Cerebellar cortex (tissue), 1 donor: ENCODE measurements around the gene APOA4.
"Not testable (repeated sequence)": the region's sequence is repeated elsewhere in the genome, so short reads cannot be mapped to it uniquely, and the experiment has no call there.

ENCODE experiments used
- DNase-seq: peaks from one replicate; pipeline ENCODE4 v3.0.0-alpha.2; 2015; ENCODE audit warnings: low spot score

Gene APOA4

GRCh38 chr11:116829525-116830183 is 6.5 kb upstream of the APOA4 start, which contains the start of gene APOC3:
Gene APOC3 (plus strand): TSS chr11:116829907. CDS start chr11:116830583, 676 bp downstream.
- no peak for DNase-seq

GRCh38 chr11:116828632-116829524 is 5.8 kb upstream of the APOA4 start:
- DNase-seq, result no peak

DNA sequence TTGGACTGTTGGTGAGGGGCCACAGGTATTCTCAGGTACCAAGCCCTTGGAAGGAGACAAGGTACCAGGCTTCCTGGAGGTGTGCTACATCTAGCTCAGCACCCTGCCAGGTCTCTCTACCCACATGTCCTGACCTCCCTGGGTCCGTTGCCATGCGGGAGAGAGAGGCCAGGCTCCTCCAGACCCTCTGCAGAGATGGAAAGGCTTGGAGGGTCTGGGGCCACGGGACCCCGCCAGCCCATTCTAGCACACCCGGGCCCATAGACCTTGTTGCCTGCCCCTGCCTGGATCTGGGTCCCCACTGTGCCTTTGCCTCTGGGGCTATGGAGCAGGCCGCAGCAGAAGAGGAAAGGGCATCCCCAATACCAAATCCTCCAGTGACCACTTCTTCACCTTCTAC is 4.4 kb upstream of the APOA4 start:
- DNase-seq, result no peak

DNA sequence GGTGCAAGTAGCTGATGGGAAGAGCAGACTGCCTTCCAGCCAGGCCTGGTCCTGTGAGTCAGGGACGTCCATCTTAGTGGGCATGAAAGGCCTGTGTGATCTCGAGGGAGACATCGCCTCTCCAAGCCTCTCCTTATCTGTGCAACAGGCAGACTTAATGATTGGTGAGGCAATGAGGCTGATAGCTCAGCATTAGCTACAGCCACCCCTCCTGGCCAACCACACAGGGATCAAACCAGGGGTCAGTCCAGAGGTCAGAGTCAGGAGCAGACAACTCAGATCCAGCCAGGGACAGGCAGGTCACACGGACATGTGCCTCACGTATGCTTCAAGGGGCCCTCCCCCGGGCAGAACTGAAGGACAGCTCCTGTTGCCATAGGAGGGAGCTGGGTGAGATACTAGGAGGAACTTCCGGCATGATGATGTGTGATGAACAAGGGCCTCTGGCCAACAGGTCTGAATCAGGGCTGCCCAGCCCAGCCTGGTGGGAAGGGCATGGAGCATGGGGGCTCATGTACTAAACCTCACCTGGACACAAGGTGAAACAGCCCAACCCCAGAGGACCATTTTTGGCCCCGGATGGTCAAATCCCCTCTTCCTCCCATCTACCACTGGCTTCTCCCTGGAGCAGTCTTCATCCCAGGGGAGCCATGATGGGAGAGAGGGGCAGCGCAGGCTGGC is 3.8 kb upstream of the APOA4 start:
- no peak for DNase-seq

DNA sequence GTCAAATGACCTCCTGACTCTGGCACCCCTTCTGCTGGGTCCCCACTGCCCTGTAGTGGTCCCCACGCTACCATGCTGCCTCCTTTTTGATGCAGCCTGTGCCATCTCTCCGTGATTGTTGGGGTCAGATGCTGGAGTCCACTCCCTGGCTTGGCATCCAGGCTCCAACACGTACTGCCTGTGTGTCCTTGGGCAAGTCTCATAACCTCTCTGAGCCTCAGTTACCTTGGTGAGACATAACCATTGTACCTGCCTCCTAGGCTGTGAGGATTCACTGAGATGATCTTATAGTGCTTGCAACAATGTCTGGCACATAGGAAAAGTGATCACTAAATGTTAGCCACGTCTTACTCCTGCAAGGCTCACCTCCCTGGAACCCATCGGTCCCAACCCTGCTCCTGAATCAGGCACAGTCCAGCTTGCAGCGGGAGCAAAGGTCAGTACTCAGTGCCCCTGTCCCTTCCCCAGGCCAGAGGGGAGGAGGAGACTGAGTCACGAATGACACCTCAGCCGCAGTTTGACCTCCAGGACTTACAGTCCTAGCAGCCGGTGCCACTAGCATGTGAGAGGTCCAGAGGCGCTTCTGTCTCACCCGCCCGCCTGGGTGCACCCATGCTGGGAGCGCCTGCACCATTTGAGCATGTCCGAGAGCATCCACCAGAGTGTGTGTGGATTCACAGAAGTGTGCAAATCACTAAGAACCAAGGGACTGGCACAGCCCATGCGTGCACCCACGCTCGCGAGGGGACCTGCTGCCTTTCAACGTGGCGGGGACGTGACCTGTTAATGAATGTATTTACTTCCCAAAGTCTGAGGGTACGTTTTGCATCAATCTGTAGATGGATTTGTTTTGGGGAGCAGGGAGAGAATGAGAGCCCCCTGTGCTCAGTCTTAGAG is 3.0 kb upstream of the APOA4 start:
- no peak for DNase-seq

- DNase-seq, result no peak
Observed at GRCh38 chr11:116825434-116825833, 2.3 kb upstream of the APOA4 start.

- DNase-seq, result no peak
Observed at GRCh38 chr11:116822575-116822974, 529 bp downstream of the APOA4 start.

- no peak for DNase-seq
Observed at GRCh38 chr11:116821050-116821918, 1.8 kb downstream of the APOA4 start.

DNA sequence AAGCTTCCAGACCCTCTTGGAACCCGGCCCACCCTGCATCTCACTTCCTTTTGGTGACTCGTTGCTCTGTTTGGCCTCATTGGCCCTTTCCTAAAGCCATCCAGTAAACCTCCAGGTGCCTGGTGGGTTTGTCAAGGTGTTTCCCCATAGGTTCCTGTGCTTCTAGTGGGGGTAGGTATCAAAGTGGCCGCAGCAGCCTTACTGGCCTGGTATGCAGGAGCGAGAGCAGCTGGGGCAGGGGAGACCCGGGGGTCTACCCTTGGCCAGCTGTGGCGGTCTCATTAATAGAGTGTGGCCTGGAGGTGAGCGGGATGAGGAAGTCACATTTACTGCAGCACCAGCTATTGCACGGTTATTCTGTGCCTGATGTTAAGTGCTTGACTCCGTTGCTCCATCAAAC is 4.1 kb downstream of the APOA4 start:
- no peak for DNase-seq

DNA sequence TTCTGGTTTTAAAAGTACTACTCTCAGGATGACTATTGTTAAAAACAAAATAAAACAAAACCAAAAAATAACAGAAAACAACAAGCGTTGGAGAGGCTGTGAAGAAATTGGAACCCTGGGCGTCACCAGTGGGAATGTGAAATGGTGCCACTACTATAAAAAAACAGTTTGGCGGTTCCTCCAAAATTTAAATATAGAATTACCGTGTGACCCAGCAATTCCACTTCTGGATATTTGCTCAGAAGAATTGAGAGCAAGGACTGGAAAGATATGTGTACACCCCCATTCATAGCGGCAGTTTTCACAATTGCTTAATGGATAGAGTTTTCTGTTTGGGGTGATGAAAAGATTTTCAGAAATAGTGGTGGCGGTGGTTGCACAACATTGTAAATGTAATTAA is 8.6 kb downstream of the APOA4 start:
- no peak for DNase-seq

GRCh38 chr11:116813781-116814471 is 9.2 kb downstream of the APOA4 start:
- DNase-seq, result no peak

GRCh38 chr11:116813170-116813569 is 9.9 kb downstream of the APOA4 start:
- no peak for DNase-seq

GRCh38 chr11:116812109-116812508 is 11.0 kb downstream of the APOA4 start:
- no peak for DNase-seq

- no peak for DNase-seq
Observed at GRCh38 chr11:116811194-116811593, 11.9 kb downstream of the APOA4 start.

- no peak for DNase-seq
Observed at GRCh38 chr11:116808262-116809175, 14.6 kb downstream of the APOA4 start.

- no peak for DNase-seq
Observed at GRCh38 chr11:116807601-116808261, 15.4 kb downstream of the APOA4 start.

DNA sequence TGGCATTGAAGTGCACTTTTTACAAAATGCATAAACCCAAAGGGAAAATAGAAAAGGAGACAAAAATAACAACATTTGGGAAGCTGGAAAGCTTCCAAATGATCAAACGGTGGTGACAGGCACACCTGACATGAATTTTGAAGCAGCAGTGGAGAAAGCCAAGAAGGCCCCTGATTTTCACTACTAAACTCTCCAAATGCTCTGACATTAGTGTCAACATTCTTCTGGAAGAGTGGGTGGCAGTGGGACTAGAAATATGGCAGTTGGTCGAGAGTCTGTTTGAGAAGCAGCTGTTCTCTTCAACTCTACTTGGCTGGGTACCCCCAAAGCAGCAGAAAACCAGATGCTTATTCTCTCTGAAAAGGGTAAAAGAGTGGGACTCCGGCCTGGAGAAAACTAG is 19.1 kb downstream of the APOA4 start:
- no peak for DNase-seq

DNA sequence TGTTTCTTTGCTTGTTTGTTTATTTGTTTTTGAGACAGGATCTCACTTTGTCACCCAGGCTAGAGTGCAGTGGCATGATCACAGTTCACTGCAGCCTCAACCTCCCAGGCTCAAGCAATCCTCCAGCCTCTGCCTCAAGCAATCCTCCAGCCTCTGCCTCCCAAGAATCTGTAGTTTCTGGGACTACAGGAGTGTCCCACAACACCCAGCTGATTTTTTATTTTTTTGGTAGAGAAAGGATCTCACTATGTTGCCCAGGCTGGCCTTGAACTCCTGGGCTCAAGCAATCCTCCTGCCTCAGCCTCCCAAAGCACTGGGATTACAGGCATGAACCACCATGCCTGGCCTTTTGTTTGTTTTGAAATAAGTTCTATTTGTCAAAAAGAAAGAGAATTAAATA is 21.4 kb downstream of the APOA4 start:
- DNase-seq, result not testable (repeated sequence)
